NCI-H1694 treated with DMSO at 0.1 percent for 48 hours (cell line): Measurements from ENCODE around the gene PGA5.
"Not testable (repeated sequence)": the region's sequence is repeated elsewhere in the genome, so short reads cannot be mapped to it uniquely, and the experiment has no call there.

Source experiments
- DNase-seq: peaks from one replicate; lab custom pipeline; 2025; lab: John Stamatoyannopoulos, UW

The PGA5 gene

DNA sequence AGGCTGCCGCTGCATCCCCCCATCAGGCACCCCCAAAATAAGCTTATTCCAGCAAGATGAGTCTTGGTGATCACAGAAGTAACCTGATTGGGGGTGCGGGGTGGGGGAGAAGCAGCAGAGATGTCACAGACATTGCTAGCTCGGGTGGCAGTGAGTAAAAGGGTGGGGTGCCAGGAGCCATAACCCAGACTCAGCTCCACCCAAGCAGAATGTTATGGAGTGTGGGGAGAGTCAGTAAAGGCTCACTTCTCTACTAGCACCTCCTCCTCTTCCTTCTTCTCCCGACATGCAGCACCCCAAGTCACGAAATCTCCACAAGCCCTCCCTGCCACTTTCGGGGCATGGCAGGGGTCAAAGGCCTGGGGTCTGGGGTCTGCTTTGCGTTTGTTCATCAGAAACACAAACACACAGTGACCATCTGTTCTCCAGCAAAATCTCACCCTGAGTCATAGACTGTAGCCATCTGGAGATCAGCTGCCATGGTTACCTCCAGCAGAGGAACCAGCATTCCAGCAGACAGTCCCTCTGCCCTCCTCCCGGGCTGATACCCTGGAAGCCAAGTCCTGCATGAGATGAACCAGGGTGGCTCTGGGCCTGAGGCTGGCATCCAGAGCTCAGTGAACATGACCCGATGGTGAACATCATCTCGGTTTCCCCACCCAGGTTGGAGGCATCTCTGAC is 14.4 kb upstream of the PGA5 start:
- DNase-seq, result not testable (repeated sequence)

DNA sequence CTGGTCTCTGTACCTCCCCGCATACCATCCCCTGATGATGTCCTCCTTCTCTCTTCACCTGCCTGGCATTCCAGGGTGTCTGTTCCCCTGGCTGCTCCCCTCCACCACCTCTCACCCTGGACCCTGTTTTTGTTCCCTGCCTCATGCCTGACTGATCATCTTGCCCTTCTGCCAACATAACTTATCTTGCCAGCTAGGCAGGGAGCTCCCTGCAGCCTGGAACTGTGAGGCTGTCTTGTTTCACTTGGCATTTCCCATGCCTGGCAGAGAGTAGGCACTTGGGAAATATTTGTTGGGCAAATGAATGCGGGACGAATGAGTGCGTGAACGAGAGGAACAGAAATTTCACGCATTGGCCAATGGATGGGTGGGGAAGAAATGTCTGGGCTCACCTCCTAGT is 11.5 kb upstream of the PGA5 start:
- not testable (repeated sequence) for DNase-seq

DNA sequence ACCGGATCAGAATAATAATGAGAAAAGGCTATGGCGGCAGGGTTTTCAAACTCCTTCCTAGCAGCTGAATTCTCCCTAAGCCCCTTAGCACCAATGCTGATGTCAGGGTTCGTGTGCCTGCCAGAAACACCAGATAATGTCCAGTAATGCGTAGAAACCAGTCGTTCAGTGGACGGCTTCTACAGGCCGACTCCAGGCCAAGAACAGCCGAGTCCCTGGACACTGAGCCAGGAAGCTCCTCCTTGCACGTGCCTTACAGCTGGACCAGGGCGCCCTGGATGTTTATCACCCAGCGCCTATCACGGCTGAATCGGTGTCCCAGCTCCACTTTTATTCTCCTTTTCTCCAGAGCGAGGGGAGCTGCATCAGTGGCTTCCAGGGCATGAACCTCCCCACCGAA is 9.9 kb upstream of the PGA5 start:
- not testable (repeated sequence) for DNase-seq

GRCh38 chr11:61231585-61231984 is 9.4 kb upstream of the PGA5 start:
- not testable (repeated sequence) for DNase-seq

DNA sequence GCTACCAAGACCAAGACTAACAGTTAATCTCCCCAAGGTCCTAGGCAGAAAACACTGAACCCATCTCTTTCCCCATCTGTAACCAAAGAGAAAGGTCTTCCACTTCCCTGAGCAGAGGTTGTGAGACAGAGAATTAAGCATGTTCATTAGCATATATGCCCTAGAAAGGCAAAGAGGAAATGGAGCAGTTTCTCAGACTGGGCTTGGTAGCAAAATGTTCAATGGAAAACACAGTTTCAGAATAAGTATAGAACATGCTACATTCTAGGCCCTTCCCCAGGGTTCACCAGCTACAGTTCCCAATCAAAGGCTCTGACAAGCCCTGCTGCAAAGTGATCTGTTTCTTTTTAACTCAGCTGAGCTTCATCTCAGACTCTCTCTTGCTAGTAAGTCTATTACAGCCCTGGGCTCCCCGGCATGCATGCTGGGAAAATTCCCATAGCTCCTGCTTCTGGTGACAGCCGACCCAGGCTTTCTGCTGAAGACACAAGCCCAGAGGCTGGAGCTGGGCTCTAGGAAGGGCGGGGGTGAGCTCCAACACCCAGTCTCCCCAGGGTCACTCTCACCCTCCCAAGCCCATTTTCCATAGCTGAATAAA is 8.3 kb upstream of the PGA5 start:
- DNase-seq, result not testable (repeated sequence)

DNA sequence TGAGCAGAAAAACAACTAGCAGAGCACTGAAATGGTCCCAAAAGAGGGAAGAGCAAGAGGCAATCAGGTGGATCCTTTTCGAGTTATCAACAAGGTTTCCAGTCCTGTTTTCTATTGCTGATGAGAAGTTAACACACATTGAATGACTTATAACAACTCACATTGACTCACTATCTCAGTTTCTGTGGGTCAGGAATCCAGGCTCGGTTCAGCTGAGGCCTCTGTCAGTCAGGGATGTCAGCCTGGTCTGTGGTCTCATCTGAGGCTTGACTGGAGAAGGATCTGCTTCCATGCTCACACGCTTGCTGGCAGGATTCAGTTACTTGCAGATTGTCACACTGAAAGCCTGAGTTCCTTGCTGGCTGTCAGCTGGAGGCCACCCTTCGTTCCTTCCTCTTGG is 3.8 kb upstream of the PGA5 start:
- not testable (repeated sequence) for DNase-seq

GRCh38 chr11:61240288-61240687 is 687 bp upstream of the PGA5 start:
- DNase-seq, result not testable (repeated sequence)

- not testable (repeated sequence) for DNase-seq
Observed at GRCh38 chr11:61241526-61241925, 551 bp downstream of the PGA5 start.

DNA sequence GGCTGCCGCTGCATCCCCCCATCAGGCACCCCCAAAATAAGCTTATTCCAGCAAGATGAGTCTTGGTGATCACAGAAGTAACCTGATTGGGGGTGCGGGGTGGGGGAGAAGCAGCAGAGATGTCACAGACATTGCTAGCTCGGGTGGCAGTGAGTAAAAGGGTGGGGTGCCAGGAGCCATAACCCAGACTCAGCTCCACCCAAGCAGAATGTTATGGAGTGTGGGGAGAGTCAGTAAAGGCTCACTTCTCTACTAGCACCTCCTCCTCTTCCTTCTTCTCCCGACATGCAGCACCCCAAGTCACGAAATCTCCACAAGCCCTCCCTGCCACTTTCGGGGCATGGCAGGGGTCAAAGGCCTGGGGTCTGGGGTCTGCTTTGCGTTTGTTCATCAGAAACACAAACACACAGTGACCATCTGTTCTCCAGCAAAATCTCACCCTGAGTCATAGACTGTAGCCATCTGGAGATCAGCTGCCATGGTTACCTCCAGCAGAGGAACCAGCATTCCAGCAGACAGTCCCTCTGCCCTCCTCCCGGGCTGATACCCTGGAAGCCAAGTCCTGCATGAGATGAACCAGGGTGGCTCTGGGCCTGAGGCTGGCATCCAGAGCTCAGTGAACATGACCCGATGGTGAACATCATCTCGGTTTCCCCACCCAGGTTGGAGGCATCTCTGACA is 4.4 kb downstream of the PGA5 start:
- not testable (repeated sequence) for DNase-seq

DNA sequence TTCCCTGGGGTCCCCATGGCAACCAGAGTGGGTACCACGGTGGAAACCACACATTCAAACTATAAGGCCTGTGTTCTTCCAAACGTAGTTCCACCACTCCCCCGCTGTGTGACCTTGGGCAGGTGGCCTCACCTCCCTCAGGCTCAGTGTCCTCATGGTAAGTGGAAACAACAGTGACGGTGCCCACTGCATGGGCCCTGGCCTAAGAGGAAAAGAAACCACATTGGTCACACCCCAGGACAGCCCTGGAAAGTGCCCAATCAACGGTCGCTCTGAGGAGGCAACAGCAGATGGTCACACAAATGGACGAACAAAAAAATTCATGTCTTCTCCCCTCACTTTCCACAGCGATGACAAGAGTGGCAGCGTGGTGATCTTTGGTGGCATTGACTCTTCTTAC is 7.1 kb downstream of the PGA5 start:
- DNase-seq, result not testable (repeated sequence)

DNA sequence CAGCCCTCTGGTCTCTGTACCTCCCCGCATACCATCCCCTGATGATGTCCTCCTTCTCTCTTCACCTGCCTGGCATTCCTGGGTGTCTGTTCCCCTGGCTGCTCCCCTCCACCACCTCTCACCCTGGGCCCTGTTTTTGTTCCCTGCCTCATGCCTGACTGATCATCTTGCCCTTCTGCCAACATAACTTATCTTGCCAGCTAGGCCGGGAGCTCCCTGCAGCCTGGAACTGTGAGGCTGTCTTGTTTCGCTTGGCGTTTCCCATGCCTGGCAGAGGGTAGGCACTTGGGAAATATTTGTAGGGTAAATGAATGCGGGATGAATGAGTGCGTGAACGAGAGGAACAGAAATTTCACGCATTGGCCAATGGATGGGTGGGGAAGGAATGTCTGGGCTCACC is 8.2 kb downstream of the PGA5 start:
- DNase-seq, result not testable (repeated sequence)

DNA sequence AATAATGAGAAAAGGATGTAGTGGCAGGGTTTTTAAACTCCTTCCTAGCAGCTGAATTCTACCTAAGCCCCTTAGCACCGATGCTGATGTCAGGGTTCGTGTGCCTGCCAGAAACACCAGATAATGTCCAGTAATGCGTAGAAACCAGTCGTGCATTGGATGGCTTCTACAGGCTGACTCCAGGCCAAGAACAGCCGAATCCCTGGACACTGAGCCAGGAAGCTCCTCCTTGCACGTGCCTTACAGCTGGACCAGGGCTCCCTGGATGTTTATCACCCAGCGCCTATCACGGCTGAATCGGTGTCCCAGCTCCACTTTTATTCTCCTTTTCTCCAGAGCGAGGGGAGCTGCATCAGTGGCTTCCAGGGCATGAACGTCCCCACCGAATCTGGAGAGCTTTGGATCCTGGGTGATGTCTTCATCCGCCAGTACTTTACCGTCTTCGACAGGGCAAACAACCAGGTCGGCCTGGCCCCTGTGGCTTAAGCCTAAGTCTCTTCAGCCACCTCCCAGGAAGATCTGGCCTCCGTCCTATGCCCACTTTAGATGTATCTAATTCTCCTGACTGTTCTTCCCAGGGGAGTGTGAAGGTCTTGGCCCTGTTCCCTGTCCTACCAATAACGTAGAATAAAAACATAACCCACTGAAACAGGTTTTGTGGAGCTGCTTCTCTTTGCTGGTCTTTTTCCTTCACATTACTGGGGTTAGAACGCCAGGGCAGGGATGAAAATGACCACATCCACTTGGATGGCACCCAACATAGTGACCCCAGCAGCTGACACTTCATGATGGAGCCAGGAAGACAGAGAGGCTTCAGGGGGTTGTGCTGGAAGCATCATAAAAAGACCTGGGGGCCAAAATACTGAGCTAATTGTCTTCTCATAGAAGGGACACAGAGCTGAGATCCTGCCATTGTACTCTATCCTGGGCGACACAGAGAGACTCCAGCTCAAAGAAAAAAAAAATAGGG is 10.1 kb downstream of the PGA5 start:
- not testable (repeated sequence) for DNase-seq

- DNase-seq, result not testable (repeated sequence)
Observed at GRCh38 chr11:61252332-61252731, 11.4 kb downstream of the PGA5 start.

GRCh38 chr11:61254403-61255025 is 13.5 kb downstream of the PGA5 start:
- DNase-seq, result peak; percentile 4

DNA sequence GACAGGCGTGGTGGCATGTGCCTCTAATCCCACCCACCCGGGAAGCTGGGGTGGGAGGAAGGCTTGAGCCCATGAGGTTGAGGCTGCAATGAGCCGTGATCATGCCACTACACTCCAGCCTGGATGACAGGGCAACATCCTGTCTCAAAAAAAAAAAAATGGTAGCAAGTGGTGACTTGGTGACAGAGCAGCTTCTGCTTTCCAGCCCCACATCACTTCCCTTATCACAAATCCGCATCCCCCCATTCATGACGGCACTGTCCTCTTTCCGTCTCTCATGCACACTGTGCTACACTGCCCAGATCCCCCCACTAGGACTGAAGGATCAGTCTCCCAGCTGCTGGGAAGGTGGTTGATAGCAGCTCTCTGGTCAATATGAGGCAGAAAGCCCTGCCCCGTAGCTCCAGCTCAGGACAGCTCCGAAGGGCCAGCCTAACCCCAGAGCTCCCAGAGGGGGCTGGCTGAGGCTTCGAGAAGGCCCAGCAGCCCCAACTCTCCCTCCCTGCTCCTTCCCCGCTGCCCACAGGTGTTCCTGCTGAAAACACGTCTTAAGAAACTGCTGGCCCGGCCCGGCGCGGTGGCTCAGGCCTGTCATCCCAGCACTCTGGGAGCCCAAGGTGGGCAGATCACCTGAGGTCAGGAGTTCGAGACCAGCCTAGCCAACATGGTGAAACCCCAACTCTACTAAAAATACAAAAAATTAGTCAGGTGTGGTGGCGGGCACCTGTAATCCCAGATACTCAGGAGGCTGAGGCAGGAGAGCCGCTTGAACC is 15.9 kb downstream of the PGA5 start:
- DNase-seq, result no peak

GRCh38 chr11:61258546-61258945 is 17.6 kb downstream of the PGA5 start:
- no peak for DNase-seq

- DNase-seq, result no peak
Observed at GRCh38 chr11:61259363-61259762, 18.4 kb downstream of the PGA5 start.

DNA sequence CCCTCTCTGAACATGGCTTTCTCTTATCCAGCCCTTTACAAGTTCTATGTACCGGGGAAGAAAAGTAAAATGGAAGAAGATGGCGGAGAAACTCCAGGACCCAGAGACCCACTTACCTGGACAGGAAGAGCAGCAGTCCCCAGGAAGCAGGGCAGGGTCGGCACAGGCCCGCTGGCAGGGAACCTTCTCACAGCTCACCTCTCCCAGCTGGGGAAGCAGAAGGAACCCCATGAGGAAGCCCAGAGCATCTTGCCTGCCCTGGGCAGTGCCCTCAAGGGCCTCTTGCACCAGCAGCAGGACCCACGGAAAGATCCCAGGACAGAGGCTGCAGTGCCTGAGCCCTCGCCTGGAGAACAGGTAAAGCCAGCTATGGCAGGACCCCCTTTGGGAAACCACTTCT is 23.4 kb downstream of the PGA5 start:
- no peak for DNase-seq

DNA sequence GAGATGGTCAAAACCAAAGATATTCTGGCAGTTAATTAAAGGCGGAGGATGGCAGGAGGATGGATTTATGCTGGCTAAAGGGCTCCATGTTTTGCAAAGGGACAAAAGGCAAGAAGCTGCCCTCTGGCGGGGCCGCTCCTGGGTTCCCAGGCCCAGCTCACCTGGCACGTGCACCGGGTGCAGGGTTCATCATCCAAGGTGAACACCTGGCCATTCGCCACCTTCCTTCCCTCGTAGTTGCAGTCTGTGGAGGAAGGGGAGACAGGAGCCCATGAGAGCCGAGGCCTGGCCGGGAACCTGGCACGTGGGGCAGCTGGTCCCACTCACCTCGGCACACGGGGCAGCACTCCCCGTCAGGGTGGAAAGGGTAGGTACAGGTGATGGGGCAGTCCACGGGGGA is 23.8 kb downstream of the PGA5 start:
- no peak for DNase-seq

- no peak for DNase-seq
Observed at GRCh38 chr11:61265357-61265756, 24.4 kb downstream of the PGA5 start.

DNA sequence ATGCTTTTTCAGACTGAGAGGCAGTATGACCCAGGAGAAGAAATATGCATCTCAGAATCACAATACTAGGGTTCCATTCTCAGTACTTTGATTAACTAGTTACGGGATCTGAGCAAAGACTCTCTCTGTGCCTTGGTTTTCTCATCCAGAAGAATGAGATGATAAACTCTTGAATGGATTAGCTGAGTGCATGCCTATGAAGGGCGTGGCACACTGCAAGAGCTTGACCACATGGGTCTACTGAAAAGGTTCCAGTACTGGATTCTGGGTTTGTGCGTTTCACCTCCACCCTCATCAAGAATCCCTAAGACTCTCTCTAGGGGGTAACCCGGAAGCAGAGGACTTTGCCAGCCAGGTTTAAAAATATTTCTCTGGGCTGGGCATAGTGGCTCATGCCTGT is 25.6 kb downstream of the PGA5 start:
- DNase-seq, result no peak
